OCI-LY7 (cell line): ENCODE measurements around the gene NXPH2.

Experiments used
- CTCF ChIP-seq: fragments of 200-600 bp; sonication (generic); conservative IDR thresholded peaks from 2 replicates; pipeline ENCODE4 v1.5.1; 2014; ENCODE audit warnings: mild to moderate bottlenecking, antibody characterized with exemption, low read length, moderate library complexity, mixed read lengths
- EZH2phosphoT487 ChIP-seq: fragments of 200-600 bp; sonication (generic); IDR thresholded peaks from 2 replicates; pipeline ENCODE4 v1.6.1; 2018; ENCODE audit warnings: low read depth, borderline replicate concordance, mild to moderate bottlenecking, mixed run types, antibody characterized with exemption, low read length, moderate library complexity, mixed read lengths

- no peak for TF ChIP-seq CTCF
- TF ChIP-seq EZH2phosphoT487: no peak
Observed at GRCh38 chr2:138752197-138752956, 27.8 kb downstream of the NXPH2 start.
